Right atrium auricular region (tissue), 2 donors: ENCODE measurements around the gene RUFY3. TPM values are rescaled to one million over a fixed set of nuclear protein-coding genes. Genes with fewer than 3 reads are reported as not detected.

Experiments used
- DNase-seq: peaks from one replicate; pipeline ENCODE4 v3.0.0-alpha.2; 2019; ENCODE audit warnings: low spot score
- H3K27ac ChIP-seq, 2 donors: fragments of 200-600 bp; sonication (generic); 1 replicate in 1 of 2; 2 replicates in 1 of 2; pipeline ENCODE4 v1.5.1; 2016 to 2019
- H3K27me3 ChIP-seq, 2 donors: fragments of 200-600 bp; sonication (generic); one replicate each; pipeline versions ENCODE4 v1.5.1 to v1.6.0; 2017 to 2019
- H3K36me3 ChIP-seq: fragments of 200-600 bp; sonication (generic); one replicate; pipeline ENCODE4 v1.5.1; 2016
- H3K4me1 ChIP-seq, 2 donors: fragments of 200-600 bp; sonication (generic); one replicate each; pipeline versions ENCODE4 v1.5.1 to v1.6.0; 2017 to 2019
- H3K4me3 ChIP-seq, 2 donors: fragments of 200-600 bp; sonication (generic); 1 replicate in 1 of 2; 2 replicates in 1 of 2; pipeline ENCODE4 v1.5.1; 2017 to 2019; ENCODE audit warnings: mild to moderate bottlenecking in 1 of 2, moderate library complexity in 1 of 2
- H3K9me3 ChIP-seq, 2 donors: fragments of 200-600 bp; sonication (generic); one replicate each; pipeline ENCODE4 v1.5.1; 2019
- CTCF ChIP-seq, 2 donors: fragments of 200-600 bp; sonication (generic); IDR thresholded peaks; one replicate each; pipeline ENCODE4 v1.5.1; 2019; ENCODE audit warnings: antibody characterized with exemption in 2 of 2
- total RNA-seq, 2 donors: library from RNA; depleted of rRNA; stranded (reverse); fragments of >200 nt; gene quantifications; one replicate each; pipeline ENCODE4 v1.1.0, GENCODE V29; 2016

Gene RUFY3
- total RNA-seq: 10 to 100 TPM; 14.7 to 16.7 TPM

GRCh38 chr4:70721747-70722146 lies at the start of gene RUFY3:
RUFY3 (plus strand) TSS chr4:70721964; CDS start chr4:70722574, 610 bp downstream.
- peak within 1 kb of the TSS; percentile 70 to 71 for H3K27ac ChIP-seq
- no peak for DNase-seq
- peak within 1 kb of the TSS; percentile 43 to 53 for H3K4me3 ChIP-seq
- H3K4me1 ChIP-seq: peaks cover 0 to 17% of the 10 kb centered on the region in 2 donors
- H3K36me3 ChIP-seq: no peaks in the 10 kb centered on the region
- no peaks in the 10 kb centered on the region for H3K9me3 ChIP-seq
- H3K27me3 ChIP-seq: no peaks in the 10 kb centered on the region
- no peak for TF ChIP-seq CTCF (IDR thresholded peaks at IDR 0.05)

GRCh38 chr4:70674191-70674590 lies 47.6 kb upstream of the RUFY3 start:
- DNase-seq: no peak
- H3K9me3 ChIP-seq: no peaks in the 10 kb centered on the region
- no peak overlapping the region for H3K27ac ChIP-seq
- H3K4me3 ChIP-seq: no peak overlapping the region
- no peaks in the 10 kb centered on the region for H3K27me3 ChIP-seq
- TF ChIP-seq CTCF (IDR thresholded peaks at IDR 0.05): no peak
- H3K4me1 ChIP-seq: no peaks in the 10 kb centered on the region
- no peaks in the 10 kb centered on the region for H3K36me3 ChIP-seq

- no peak overlapping the region for H3K4me3 ChIP-seq
- no peak for DNase-seq
- no peaks in the 10 kb centered on the region for H3K4me1 ChIP-seq
- no peak for TF ChIP-seq CTCF (IDR thresholded peaks at IDR 0.05)
- no peaks in the 10 kb centered on the region for H3K36me3 ChIP-seq
- H3K27ac ChIP-seq: no peak overlapping the region
- no peaks in the 10 kb centered on the region for H3K27me3 ChIP-seq
- H3K9me3 ChIP-seq: no peaks in the 10 kb centered on the region
Observed at GRCh38 chr4:70674731-70675130, 47.0 kb upstream of the RUFY3 start.

- Histone ChIP-seq H3K36me3 (no peaks in the 10 kb centered on the region), H3K27me3 (no peaks in the 10 kb centered on the region), H3K9me3 (no peaks in the 10 kb centered on the region), H3K27ac (no peak overlapping the region), H3K4me3 (no peak overlapping the region), H3K4me1 (no peaks in the 10 kb centered on the region)
- no peak for DNase-seq
- TF ChIP-seq CTCF (IDR thresholded peaks at IDR 0.05): no peak
Observed at GRCh38 chr4:70676554-70677090, 45.1 kb upstream of the RUFY3 start.

GRCh38 chr4:70678383-70678999 lies 43.3 kb upstream of the RUFY3 start:
- DNase-seq: no peak

More at GRCh38 chr4:70678383-70678999, 43.3 kb upstream of the RUFY3 start:
- H3K27me3 ChIP-seq: no peaks in the 10 kb centered on the region
- H3K36me3 ChIP-seq: no peaks in the 10 kb centered on the region
- H3K4me1 ChIP-seq: no peaks in the 10 kb centered on the region
- TF ChIP-seq CTCF (IDR thresholded peaks at IDR 0.05): no peak
- H3K9me3 ChIP-seq: no peaks in the 10 kb centered on the region
- no peak overlapping the region for H3K4me3 ChIP-seq
- no peak overlapping the region for H3K27ac ChIP-seq
